ENCODE results near the gene KLHDC9.

Gene KLHDC9, protein sequence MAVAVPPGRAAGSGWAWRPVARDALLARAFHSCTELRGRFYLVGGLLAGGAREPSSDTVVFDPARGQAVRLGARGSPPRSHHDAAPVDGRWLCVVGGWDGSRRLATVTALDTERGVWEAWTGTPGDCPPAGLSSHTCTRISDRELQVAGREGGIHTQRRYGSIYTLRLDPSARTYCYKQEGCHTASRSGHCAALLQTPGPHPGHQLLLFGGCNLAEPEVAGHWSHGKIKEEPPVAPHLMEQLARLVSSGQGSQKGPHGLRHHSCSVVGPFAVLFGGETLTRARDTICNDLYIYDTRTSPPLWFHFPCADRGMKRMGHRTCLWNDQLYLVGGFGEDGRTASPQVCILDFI

DNA sequence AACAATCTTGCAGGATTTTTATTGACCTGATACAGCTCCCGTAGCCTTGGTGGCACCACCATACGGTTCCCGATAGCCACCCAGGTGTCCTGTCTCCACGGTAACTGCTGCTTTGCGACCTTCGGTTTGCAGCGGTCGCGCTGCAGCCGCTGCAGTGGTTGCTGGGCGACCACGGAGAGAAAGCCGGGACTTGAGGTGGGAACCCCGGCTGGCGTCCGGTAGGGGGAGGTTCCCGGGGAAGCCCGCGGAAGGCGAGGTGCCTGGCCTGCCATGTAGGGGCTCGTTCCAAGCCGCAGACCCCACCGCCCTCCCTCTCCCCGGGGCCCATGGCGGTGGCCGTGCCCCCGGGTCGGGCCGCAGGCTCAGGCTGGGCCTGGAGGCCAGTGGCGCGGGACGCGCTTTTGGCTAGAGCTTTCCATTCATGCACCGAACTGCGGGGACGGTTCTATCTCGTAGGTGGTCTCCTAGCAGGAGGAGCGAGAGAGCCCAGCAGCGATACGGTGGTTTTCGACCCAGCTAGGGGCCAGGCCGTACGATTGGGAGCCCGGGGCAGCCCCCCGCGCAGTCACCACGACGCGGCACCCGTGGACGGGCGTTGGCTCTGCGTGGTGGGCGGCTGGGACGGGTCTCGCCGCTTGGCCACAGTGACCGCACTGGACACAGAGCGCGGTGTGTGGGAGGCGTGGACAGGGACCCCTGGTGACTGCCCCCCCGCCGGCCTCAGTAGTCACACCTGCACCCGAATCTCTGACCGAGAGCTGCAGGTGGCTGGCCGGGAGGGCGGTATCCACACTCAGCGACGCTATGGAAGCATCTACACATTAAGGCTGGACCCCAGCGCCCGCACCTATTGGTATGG lies at the start of gene KLHDC9:
Gene KLHDC9, plus strand, starts transcription at position 152 of the 859 bp plus-strand sequence. Its CDS starts 175 bp downstream, at position 327.
- peak; percentile 85 for ATAC-seq
- TF ChIP-seq, protein P1, sequence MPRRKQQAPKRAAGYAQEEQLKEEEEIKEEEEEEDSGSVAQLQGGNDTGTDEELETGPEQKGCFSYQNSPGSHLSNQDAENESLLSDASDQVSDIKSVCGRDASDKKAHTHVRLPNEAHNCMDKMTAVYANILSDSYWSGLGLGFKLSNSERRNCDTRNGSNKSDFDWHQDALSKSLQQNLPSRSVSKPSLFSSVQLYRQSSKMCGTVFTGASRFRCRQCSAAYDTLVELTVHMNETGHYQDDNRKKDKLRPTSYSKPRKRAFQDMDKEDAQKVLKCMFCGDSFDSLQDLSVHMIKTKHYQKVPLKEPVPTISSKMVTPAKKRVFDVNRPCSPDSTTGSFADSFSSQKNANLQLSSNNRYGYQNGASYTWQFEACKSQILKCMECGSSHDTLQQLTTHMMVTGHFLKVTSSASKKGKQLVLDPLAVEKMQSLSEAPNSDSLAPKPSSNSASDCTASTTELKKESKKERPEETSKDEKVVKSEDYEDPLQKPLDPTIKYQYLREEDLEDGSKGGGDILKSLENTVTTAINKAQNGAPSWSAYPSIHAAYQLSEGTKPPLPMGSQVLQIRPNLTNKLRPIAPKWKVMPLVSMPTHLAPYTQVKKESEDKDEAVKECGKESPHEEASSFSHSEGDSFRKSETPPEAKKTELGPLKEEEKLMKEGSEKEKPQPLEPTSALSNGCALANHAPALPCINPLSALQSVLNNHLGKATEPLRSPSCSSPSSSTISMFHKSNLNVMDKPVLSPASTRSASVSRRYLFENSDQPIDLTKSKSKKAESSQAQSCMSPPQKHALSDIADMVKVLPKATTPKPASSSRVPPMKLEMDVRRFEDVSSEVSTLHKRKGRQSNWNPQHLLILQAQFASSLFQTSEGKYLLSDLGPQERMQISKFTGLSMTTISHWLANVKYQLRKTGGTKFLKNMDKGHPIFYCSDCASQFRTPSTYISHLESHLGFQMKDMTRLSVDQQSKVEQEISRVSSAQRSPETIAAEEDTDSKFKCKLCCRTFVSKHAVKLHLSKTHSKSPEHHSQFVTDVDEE (CRISPR knock-in tag; IDR thresholded peaks at IDR 0.05): no peak
- TF ChIP-seq ZNF70 (CRISPR knock-in tag; IDR thresholded peaks at IDR 0.05): no peak
- TF ChIP-seq ZC3H10 (CRISPR knock-in tag; IDR thresholded peaks at IDR 0.05): no peak
- TF ChIP-seq ZFP30 (CRISPR knock-in tag; IDR thresholded peaks at IDR 0.05): no peak
- no peak for TF ChIP-seq ZNF8 (CRISPR knock-in tag; IDR thresholded peaks at IDR 0.05)
- no peak for TF ChIP-seq TOX (CRISPR knock-in tag; IDR thresholded peaks at IDR 0.05; ENCODE audit: borderline replicate concordance)
- no peak for TF ChIP-seq CSDC2 (CRISPR knock-in tag; IDR thresholded peaks at IDR 0.05)
- no peak for TF ChIP-seq ARNTL (CRISPR knock-in tag; IDR thresholded peaks at IDR 0.05; ENCODE audit: borderline replicate concordance, low read depth)
- TF ChIP-seq, protein P2, sequence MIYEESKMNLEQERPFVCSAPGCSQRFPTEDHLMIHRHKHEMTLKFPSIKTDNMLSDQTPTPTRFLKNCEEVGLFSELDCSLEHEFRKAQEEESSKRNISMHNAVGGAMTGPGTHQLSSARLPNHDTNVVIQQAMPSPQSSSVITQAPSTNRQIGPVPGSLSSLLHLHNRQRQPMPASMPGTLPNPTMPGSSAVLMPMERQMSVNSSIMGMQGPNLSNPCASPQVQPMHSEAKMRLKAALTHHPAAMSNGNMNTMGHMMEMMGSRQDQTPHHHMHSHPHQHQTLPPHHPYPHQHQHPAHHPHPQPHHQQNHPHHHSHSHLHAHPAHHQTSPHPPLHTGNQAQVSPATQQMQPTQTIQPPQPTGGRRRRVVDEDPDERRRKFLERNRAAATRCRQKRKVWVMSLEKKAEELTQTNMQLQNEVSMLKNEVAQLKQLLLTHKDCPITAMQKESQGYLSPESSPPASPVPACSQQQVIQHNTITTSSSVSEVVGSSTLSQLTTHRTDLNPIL (CRISPR knock-in tag; IDR thresholded peaks at IDR 0.05; ENCODE audit: low read depth): no peak
- no peak for TF ChIP-seq PPARA (CRISPR knock-in tag; IDR thresholded peaks at IDR 0.05; ENCODE audit: borderline replicate concordance)
- TF ChIP-seq ZNF565 (CRISPR knock-in tag; conservative IDR thresholded peaks at IDR 0.05; ENCODE audit: low read depth): no peak
- no peak for TF ChIP-seq BACH2 (CRISPR knock-in tag; IDR thresholded peaks at IDR 0.05; ENCODE audit: borderline replicate concordance)
- TF ChIP-seq TCF4 (CRISPR knock-in tag; IDR thresholded peaks at IDR 0.05; ENCODE audit: borderline replicate concordance): no peak

DNA sequence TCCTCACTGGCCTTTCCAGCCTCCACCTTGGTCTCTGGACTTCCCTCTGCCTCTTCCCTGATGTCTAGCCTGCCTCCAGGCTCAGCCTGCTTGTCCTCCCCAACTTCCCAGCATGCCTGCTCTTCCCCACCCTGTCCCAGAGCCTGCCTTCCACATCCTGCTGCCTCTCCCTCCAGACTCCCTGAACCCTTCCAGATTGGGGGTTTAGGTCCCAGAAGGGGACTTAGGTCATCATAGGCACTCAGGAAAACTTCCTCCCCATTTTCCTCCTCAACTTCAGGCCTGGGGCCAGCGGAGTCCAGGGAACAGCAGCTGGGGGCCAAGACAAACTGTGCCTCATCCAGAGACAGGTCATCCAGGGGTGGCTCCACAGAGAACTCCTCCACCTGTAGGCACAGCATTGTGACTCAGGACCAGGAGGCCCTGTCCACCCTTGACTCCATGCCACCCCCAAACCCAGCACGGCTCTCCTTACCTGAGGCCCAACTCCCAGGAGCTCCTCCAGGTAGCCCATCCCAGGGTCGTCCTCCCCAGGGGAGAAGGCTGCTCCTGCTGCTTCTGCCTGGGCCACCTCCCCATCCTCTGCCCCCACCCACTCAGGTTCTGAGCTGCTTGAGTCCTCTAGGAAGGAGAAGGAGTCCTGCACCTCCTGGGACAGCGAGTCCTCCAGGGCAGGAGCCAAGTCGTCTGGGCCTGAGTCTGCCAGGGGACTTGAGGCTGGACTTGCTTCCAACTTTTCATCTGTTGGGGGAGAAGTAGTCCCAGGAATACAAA lies 49.0 kb upstream of the KLHDC9 start:
- no peak for ATAC-seq
- TF ChIP-seq ARNTL (CRISPR knock-in tag; IDR thresholded peaks at IDR 0.05; ENCODE audit: borderline replicate concordance, low read depth): no peak
- no peak for TF ChIP-seq GLIS3 (CRISPR knock-in tag; IDR thresholded peaks at IDR 0.05)
- no peak for TF ChIP-seq ISL1 (CRISPR knock-in tag; IDR thresholded peaks at IDR 0.05)
- TF ChIP-seq SNAI2 (CRISPR knock-in tag; IDR thresholded peaks at IDR 0.05): no peak
- no peak for TF ChIP-seq TOX (CRISPR knock-in tag; IDR thresholded peaks at IDR 0.05; ENCODE audit: borderline replicate concordance)
- TF ChIP-seq, protein P2 (CRISPR knock-in tag; IDR thresholded peaks at IDR 0.05; ENCODE audit: low read depth): no peak
- no peak for TF ChIP-seq ZFP3 (CRISPR knock-in tag; IDR thresholded peaks at IDR 0.05)
- TF ChIP-seq ZNF70 (CRISPR knock-in tag; IDR thresholded peaks at IDR 0.05): no peak
- TF ChIP-seq ESRRG (CRISPR knock-in tag; IDR thresholded peaks at IDR 0.05): no peak
- no peak for TF ChIP-seq OSR1 (CRISPR knock-in tag; IDR thresholded peaks at IDR 0.05)
- TF ChIP-seq ZNF565 (CRISPR knock-in tag; conservative IDR thresholded peaks at IDR 0.05; ENCODE audit: low read depth): no peak
- TF ChIP-seq ZNF8 (CRISPR knock-in tag; IDR thresholded peaks at IDR 0.05): no peak
- no peak for TF ChIP-seq RARB (CRISPR knock-in tag; IDR thresholded peaks at IDR 0.05)
- TF ChIP-seq PPARA (CRISPR knock-in tag; IDR thresholded peaks at IDR 0.05; ENCODE audit: borderline replicate concordance): no peak
- TF ChIP-seq, protein P3, sequence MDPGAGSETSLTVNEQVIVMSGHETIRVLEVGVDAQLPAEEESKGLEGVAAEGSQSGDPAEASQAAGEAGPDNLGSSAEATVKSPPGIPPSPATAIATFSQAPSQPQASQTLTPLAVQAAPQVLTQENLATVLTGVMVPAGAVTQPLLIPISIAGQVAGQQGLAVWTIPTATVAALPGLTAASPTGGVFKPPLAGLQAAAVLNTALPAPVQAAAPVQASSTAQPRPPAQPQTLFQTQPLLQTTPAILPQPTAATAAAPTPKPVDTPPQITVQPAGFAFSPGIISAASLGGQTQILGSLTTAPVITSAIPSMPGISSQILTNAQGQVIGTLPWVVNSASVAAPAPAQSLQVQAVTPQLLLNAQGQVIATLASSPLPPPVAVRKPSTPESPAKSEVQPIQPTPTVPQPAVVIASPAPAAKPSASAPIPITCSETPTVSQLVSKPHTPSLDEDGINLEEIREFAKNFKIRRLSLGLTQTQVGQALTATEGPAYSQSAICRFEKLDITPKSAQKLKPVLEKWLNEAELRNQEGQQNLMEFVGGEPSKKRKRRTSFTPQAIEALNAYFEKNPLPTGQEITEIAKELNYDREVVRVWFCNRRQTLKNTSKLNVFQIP (CRISPR knock-in tag; IDR thresholded peaks at IDR 0.05; ENCODE audit: borderline replicate concordance, low read depth): no peak
- TF ChIP-seq BACH2 (CRISPR knock-in tag; IDR thresholded peaks at IDR 0.05; ENCODE audit: borderline replicate concordance): no peak
- TF ChIP-seq, protein P1 (CRISPR knock-in tag; IDR thresholded peaks at IDR 0.05): no peak
- TF ChIP-seq ZC3H10 (CRISPR knock-in tag; IDR thresholded peaks at IDR 0.05): no peak
- TF ChIP-seq, protein P4, sequence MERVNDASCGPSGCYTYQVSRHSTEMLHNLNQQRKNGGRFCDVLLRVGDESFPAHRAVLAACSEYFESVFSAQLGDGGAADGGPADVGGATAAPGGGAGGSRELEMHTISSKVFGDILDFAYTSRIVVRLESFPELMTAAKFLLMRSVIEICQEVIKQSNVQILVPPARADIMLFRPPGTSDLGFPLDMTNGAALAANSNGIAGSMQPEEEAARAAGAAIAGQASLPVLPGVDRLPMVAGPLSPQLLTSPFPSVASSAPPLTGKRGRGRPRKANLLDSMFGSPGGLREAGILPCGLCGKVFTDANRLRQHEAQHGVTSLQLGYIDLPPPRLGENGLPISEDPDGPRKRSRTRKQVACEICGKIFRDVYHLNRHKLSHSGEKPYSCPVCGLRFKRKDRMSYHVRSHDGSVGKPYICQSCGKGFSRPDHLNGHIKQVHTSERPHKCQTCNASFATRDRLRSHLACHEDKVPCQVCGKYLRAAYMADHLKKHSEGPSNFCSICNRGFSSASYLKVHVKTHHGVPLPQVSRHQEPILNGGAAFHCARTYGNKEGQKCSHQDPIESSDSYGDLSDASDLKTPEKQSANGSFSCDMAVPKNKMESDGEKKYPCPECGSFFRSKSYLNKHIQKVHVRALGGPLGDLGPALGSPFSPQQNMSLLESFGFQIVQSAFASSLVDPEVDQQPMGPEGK (CRISPR knock-in tag; IDR thresholded peaks at IDR 0.05; ENCODE audit: borderline replicate concordance): no peak
- TF ChIP-seq CSDC2 (CRISPR knock-in tag; IDR thresholded peaks at IDR 0.05): no peak

Data from SK-N-SH treated with all-trans-retinoic acid at 6 μM for 48 hours (cell line).